NT2/D1 (cell line): ENCODE data around the gene NRXN3.
"Not testable (repeated sequence)": the region's sequence is repeated elsewhere in the genome, so short reads cannot be mapped to it uniquely, and the experiment has no call there.

Experiments used
- DNase-seq: peaks from one replicate; pipeline ENCODE4 v3.0.0-alpha.2; 2011; ENCODE audit warnings: low read depth, low spot score
- H3K27me3 ChIP-seq: 2 replicates; pipeline ENCODE4 v1.6.0; 2011; ENCODE audit warnings: mild to moderate bottlenecking; ENCODE audit not compliant: insufficient read length, insufficient read depth
- H3K36me3 ChIP-seq: 2 replicates; pipeline ENCODE4 v1.6.1; 2011; ENCODE audit warnings: mild to moderate bottlenecking, low read length, mixed read lengths; ENCODE audit not compliant: insufficient read depth, insufficient read length
- H3K4me1 ChIP-seq: 2 replicates; pipeline ENCODE4 v1.5.1; 2011; ENCODE audit not compliant: insufficient read depth, insufficient read length
- H3K4me3 ChIP-seq: 2 replicates; pipeline ENCODE4 v1.5.1; 2011; ENCODE audit warnings: low read depth; ENCODE audit not compliant: insufficient read length
- H3K9ac ChIP-seq: 2 replicates; pipeline ENCODE4 v1.6.0; 2011; ENCODE audit warnings: low read depth; ENCODE audit not compliant: insufficient read length
- H3K9me3 ChIP-seq: 2 replicates; pipeline ENCODE4 v1.5.1; 2011; ENCODE audit warnings: mild to moderate bottlenecking, low read length; ENCODE audit not compliant: insufficient read depth
- SUZ12 ChIP-seq: IDR thresholded peaks from 2 replicates; pipeline ENCODE4 v1.6.1; 2011; ENCODE audit not compliant: insufficient read length, insufficient read depth; ENCODE audit errors: extremely low read depth
- YY1 ChIP-seq: IDR thresholded peaks from 2 replicates; pipeline ENCODE4 v1.6.1; 2011; ENCODE audit not compliant: insufficient read length, insufficient read depth
- ZNF274 ChIP-seq: IDR thresholded peaks from 2 replicates; pipeline ENCODE4 v1.6.1; 2011; ENCODE audit warnings: mild to moderate bottlenecking, low read depth, low read length

NRXN3 gene

GRCh38 chr14:79742142-79742541 lies 1572.0 kb downstream of the NRXN3 start:
- H3K36me3 ChIP-seq: no peaks in the 10 kb centered on the region
- TF ChIP-seq YY1 (no peak), ZNF274 (no peak), SUZ12 (no peak)
- H3K27me3 ChIP-seq: no peaks in the 10 kb centered on the region
- no peak overlapping the region for H3K9ac ChIP-seq
- peaks cover 2% of the 10 kb centered on the region; the same call in 1 of the 2 replicates for H3K9me3 ChIP-seq
- no peak overlapping the region for H3K4me3 ChIP-seq
- H3K4me1 ChIP-seq: no peaks in the 10 kb centered on the region
- no peak for DNase-seq

GRCh38 chr14:79745046-79745445 lies 1574.9 kb downstream of the NRXN3 start:
- H3K9ac ChIP-seq: no peak overlapping the region
- H3K9me3 ChIP-seq: no peaks in the 10 kb centered on the region
- no peak overlapping the region for H3K4me3 ChIP-seq
- H3K4me1 ChIP-seq: no peaks in the 10 kb centered on the region
- no peaks in the 10 kb centered on the region for H3K36me3 ChIP-seq
- no peak for TF ChIP-seq ZNF274
- TF ChIP-seq SUZ12: no peak
- no peak for TF ChIP-seq YY1
- no peaks in the 10 kb centered on the region for H3K27me3 ChIP-seq
- DNase-seq: no peak

GRCh38 chr14:79749065-79749464 lies 1578.9 kb downstream of the NRXN3 start:
- Histone ChIP-seq H3K4me3 (no peak overlapping the region), H3K27me3 (no peaks in the 10 kb centered on the region), H3K4me1 (no peaks in the 10 kb centered on the region), H3K36me3 (no peaks in the 10 kb centered on the region), H3K9ac (no peak overlapping the region), H3K9me3 (no peaks in the 10 kb centered on the region)
- no peak for TF ChIP-seq SUZ12
- TF ChIP-seq ZNF274: no peak
- TF ChIP-seq YY1: no peak
- no peak for DNase-seq

- DNase-seq: no peak
- no peaks in the 10 kb centered on the region for H3K36me3 ChIP-seq
- no peaks in the 10 kb centered on the region for H3K27me3 ChIP-seq
- TF ChIP-seq SUZ12 (no peak), ZNF274 (no peak), YY1 (no peak)
- H3K9ac ChIP-seq: no peak overlapping the region
- H3K9me3 ChIP-seq: no peaks in the 10 kb centered on the region
- H3K4me1 ChIP-seq: no peaks in the 10 kb centered on the region
- no peak overlapping the region for H3K4me3 ChIP-seq
These were observed 1588.8 kb downstream of the NRXN3 start for GRCh38 chr14:79758985-79759384.

GRCh38 chr14:79764323-79764722 lies 1594.2 kb downstream of the NRXN3 start:
- no peak for TF ChIP-seq SUZ12
- no peak for TF ChIP-seq ZNF274
- TF ChIP-seq YY1: no peak
- no peak for DNase-seq
- no peaks in the 10 kb centered on the region for H3K36me3 ChIP-seq

GRCh38 chr14:79766511-79766910 lies 1596.3 kb downstream of the NRXN3 start:
- Histone ChIP-seq H3K9ac (no peak overlapping the region), H3K4me3 (no peak overlapping the region), H3K36me3 (no peaks in the 10 kb centered on the region), H3K9me3 (peaks cover 13% of the 10 kb centered on the region), H3K4me1 (no peaks in the 10 kb centered on the region), H3K27me3 (no peaks in the 10 kb centered on the region)
- DNase-seq: no peak
- TF ChIP-seq SUZ12 (no peak), ZNF274 (no peak), YY1 (no peak)

More at GRCh38 chr14:79764323-79764722, 1594.2 kb downstream of the NRXN3 start:
- Histone ChIP-seq H3K4me1 (no peaks in the 10 kb centered on the region), H3K27me3 (no peaks in the 10 kb centered on the region), H3K4me3 (no peak overlapping the region), H3K9me3 (peaks cover 13% of the 10 kb centered on the region), H3K9ac (no peak overlapping the region)

GRCh38 chr14:79767251-79767650 lies 1597.1 kb downstream of the NRXN3 start:
- H3K4me1 ChIP-seq: no peaks in the 10 kb centered on the region
- no peaks in the 10 kb centered on the region for H3K27me3 ChIP-seq
- no peak overlapping the region for H3K9ac ChIP-seq
- no peak for DNase-seq
- peaks cover 13% of the 10 kb centered on the region for H3K9me3 ChIP-seq
- H3K4me3 ChIP-seq: no peak overlapping the region
- TF ChIP-seq YY1 (no peak), ZNF274 (no peak), SUZ12 (no peak)
- H3K36me3 ChIP-seq: no peaks in the 10 kb centered on the region

GRCh38 chr14:79767721-79768120 lies 1597.5 kb downstream of the NRXN3 start:
- not testable (repeated sequence) for DNase-seq, H3K4me1 ChIP-seq, H3K9ac ChIP-seq, H3K36me3 ChIP-seq, H3K27me3 ChIP-seq, H3K4me3 ChIP-seq
- peaks cover 13% of the 10 kb centered on the region for H3K9me3 ChIP-seq
